Measurements from ENCODE around the gene MAP2K2.

The MAP2K2 gene

DNA sequence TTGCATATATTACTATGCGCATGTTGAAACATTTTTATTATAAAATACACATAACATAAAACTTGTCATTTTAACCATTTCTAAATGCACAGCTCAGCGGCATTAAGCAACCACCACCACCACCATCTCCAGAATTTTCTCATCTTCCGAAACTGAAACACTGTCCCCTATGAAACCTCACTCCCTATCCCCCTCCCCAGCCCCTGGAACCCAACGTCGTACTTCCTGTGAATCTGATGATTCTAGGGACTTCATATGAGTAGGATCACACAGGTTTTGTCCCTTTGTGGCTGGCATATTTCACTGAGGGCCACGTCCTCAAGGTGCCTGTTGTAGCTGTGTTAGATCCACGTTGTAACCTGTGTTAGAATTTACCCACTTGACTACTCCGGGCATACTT lies 716 bp upstream of the MAP2K2 start:
- DNase-seq (ENCODE audit: extremely low read depth, low read depth): no peak
- TF ChIP-seq CTCF (IDR thresholded peaks at IDR 0.05; ENCODE audit: low read depth, low read length, missing control alignments): no peak
- H3K4me3 ChIP-seq (replicated peaks; ENCODE audit: low read depth, low read length): peak overlapping the region; percentile 88

DNA sequence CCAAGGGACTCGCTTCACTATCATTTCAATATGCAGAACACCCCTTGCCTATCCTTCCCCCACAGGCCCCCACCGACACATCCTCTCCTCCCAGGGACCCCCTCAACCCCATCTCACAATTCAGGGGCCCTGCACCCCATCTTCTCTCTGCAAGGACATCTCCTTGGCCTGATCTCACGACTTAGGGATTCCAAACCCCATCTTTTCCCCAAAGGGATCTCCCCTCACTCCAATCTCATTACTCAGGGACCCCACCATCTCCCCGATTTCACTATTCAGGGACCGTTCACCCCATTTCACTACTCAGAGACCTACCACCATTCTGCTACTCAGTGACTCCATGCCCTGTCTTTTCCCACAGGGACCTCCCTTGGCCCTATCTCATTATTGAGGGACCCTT lies 1.4 kb downstream of the MAP2K2 start:
- DNase-seq (ENCODE audit: extremely low read depth, low read depth): no peak
- no peak for TF ChIP-seq CTCF (IDR thresholded peaks at IDR 0.05; ENCODE audit: low read depth, low read length, missing control alignments)
- peak overlapping the region; percentile 88 for H3K4me3 ChIP-seq (replicated peaks; ENCODE audit: low read depth, low read length)

- no peak for DNase-seq (ENCODE audit: extremely low read depth, low read depth)
- TF ChIP-seq CTCF (IDR thresholded peaks at IDR 0.05; ENCODE audit: low read depth, low read length, missing control alignments): no peak
- no peak overlapping the region for H3K4me3 ChIP-seq (replicated peaks; ENCODE audit: low read depth, low read length)
Measured at GRCh38 chr19:4121815-4122214, 2.1 kb downstream of the MAP2K2 start.

GRCh38 chr19:4121273-4121612 lies 2.7 kb downstream of the MAP2K2 start:
- no peak overlapping the region for H3K4me3 ChIP-seq (replicated peaks; ENCODE audit: low read depth, low read length)
- no peak for DNase-seq (ENCODE audit: extremely low read depth, low read depth)
- TF ChIP-seq CTCF (IDR thresholded peaks at IDR 0.05; ENCODE audit: low read depth, low read length, missing control alignments): no peak

DNA sequence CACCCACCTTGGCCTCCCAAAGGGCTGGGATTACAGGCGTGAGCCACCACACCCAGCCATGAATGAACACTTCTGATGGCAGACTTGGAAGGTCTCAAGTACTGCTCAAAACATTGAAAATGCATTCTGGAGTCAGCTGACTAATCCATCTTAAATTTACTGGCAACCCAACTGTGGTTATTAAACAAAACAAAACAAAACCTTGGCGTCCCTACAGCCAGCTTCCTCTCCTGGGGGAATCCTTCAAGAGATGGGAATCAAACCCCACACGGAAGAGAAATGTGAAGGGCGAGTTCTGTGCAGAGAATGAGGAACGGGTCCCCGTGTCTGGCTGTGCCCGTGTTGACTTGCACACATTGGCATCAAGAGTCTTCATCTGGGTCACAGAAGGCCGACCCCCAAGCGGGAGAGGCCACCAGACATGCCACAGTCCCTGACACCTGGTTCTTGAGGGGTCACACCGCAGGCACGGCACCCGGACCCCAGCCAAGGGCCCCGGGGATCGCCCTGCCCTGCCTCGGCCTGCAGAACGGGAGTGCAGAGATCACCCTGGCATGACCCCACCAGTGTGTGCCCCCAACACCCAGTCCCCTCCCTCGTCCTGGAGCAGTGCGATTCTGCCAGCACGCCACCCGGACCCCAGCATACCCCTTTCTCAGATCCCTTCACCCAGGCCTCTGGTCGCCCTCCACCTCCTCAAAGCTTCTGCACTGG lies 3.2 kb downstream of the MAP2K2 start:
- H3K4me3 ChIP-seq (replicated peaks; ENCODE audit: low read depth, low read length): no peak overlapping the region
- no peak for DNase-seq (ENCODE audit: extremely low read depth, low read depth)
- no peak for TF ChIP-seq CTCF (IDR thresholded peaks at IDR 0.05; ENCODE audit: low read depth, low read length, missing control alignments)

DNA sequence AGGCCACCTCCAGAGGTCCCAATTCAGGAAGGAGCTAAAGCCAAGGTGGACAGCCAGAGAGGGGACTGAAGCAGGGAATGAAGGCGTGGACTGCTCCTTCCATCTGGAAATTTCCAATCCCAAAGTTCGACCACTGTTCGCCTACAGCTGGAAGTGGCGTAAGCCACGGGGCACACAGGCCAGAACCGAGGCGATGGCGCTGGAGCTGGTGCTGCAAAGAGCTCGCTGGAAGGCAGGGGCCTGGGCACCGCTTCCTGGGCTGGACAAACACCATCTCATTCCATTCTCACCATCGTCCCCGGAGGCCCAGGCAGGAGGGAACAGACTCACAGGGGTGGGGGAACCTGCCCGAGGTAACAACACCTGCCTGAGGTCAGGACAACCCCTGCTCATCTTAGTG lies 4.2 kb downstream of the MAP2K2 start:
- no peak for DNase-seq (ENCODE audit: extremely low read depth, low read depth)
- TF ChIP-seq CTCF (IDR thresholded peaks at IDR 0.05; ENCODE audit: low read depth, low read length, missing control alignments): no peak

GRCh38 chr19:4115818-4116385 lies 8.0 kb downstream of the MAP2K2 start:
- DNase-seq (ENCODE audit: extremely low read depth, low read depth): no peak
- TF ChIP-seq CTCF (IDR thresholded peaks at IDR 0.05; ENCODE audit: low read depth, low read length, missing control alignments): no peak
- H3K4me3 ChIP-seq (replicated peaks; ENCODE audit: low read depth, low read length): no peak overlapping the region

More for the DNA sequence above, 4.2 kb downstream of the MAP2K2 start:
- no peak overlapping the region for H3K4me3 ChIP-seq (replicated peaks; ENCODE audit: low read depth, low read length)

Data from HFF-Myc (cell line).